HG03378 (cell line): Measurements from ENCODE around the gene FHIT.
"Not testable (repeated sequence)": the region's sequence is repeated elsewhere in the genome, so short reads cannot be mapped to it uniquely, and the experiment has no call there.

Experiments
- ATAC-seq: cut with Tn5 transposase; IDR thresholded peaks from one replicate; pipeline ENCODE4 v1.9.1; 2021; ENCODE audit warnings: mild to moderate bottlenecking, moderate library complexity; ENCODE audit not compliant: unreplicated experiment

Gene FHIT

DNA sequence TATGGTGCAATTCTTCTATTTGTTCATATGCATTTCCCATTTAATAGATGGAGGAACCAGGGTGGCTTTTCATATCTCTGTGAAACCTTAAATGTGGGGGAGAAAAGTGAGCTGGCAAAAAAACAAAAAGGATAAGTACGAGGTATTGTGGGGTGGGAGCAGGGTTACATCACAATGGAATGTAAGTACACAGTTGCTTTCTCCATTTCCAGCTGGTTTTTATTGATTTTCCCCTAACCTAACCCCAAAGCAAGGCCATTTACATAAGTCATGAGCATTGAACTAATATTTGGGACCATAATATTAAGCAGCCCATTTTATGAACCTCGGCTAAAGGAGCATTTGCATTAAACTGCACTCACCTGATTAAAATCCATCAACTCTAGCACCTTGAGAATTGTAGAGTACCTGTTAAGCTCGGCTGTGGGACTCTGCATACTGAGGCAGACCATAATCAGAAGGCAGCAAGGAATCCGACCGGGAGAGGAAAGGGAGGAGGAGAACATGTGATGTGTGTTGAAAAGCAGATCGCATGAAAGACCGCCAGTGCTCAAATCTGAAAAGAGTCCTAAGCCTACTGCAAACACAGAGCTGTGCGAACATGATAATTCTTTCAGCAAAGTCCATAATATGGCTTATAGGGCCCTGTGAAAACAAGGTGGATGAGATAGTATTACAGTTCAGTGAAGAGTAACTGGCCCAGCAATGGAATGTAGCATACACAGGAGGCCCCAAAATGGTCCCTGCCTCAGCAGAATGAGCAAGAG lies 513.4 kb downstream of the FHIT start:
- no peak for ATAC-seq

- ATAC-seq = no peak
Measured at GRCh38 chr3:60730371-60730770, 520.9 kb downstream of the FHIT start.

DNA sequence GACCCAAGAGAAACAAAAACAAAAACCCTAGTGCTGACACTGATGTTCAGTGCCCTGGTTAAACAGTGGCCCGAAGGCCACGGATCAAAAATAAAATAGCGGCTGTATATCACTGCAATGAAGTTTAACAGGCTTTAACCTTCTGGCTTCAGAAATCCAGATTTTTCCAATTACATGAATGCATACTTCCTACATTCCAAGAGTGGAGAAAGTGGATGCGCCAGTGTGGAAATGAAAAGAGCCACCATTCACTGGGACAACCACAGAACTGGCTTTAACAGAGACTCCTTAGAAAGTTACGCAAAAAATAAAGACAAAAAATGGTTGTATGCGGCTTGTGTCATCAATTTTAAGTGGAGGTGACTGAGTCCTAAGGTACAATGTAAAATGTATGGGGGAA lies 522.2 kb downstream of the FHIT start:
- no peak for ATAC-seq

DNA sequence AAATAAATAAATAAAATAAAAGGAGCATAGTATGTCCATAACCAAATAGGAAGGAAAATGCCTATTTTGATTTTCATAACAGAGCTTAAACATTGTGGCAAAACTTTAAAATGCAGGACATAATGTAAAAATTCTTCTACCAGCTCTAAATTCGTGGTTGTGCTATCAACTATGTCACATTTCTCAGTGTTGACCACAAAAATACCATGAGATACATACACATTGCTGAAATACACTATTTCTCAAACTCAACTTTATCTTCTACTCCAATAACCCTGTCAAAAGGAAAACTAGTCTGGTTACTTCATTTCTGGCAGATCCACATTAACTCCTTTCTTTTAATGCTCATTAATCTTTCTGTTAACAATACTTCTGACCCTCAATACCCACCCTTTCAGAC lies 523.2 kb downstream of the FHIT start:
- no peak for ATAC-seq

DNA sequence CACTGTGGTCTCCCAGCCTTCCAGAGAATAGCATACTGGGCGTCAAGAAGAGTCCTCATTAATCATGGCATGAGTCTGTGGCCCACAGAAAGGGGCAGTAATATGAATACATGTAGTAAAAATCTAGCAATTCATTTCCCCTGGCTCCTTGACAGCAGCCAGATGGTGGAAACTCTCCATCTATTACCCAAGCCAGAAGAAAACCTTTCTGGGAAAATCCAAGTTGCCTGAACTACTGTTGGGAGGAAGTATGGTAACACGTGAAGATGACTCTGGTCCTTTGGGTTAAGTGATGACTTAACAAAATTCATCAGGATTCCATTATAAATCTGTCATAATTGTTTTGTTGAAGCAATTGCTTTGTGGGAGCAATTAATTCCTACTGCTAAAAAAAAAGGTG lies 530.5 kb downstream of the FHIT start:
- no peak for ATAC-seq

DNA sequence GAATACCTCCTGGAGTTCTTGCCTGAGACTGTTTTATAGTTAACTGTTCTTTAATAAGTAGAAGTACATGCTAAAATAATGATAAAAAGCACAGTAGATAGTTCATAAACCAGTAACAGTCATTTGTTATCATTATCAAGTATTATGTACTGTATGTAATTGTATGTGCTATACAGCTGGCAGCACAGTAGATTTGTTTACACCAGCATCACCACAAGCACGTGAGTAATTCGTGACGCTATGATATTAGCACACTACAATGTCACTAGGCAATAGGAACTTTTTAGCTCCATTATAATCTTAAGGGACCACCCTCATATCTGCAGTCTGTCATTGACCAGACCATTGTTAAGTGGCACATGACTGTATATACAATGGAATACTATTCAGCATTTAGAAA lies 534.7 kb downstream of the FHIT start:
- no peak for ATAC-seq

DNA sequence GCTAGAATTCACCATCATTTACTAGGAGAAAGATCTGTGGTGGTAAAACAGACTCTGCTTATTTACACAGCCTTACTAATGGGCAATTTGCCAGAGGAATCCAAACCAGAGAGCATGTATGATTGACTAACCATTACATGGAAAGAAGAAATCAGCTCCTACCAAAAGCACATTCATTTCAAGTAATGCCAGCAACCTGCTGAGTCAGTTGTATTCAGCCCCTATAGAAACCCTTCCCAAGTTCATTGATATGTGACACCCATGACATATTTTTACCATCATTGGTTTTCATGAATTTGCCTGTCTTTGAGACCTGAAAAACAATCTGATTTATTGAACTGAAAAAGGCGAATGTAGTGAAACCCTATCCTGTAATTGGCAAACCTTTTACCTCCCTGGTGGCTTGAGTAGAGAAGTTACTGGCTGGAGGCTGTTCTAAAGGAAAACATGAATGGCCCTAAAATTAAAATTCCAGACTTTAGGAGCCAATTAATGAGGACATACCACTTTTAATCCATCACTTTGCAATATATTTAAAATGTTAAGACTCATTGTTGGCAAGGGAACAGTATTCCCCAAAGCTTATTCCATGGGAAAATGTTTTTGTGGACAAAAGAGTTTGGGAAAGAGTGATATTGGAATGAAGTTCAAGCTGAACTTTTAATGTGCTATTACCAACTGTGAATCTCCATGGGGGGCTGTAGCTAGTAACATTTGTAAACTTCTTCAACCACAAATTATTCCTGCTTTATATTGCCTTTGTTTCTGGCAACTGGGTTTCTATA lies 542.9 kb downstream of the FHIT start:
- ATAC-seq = no peak

DNA sequence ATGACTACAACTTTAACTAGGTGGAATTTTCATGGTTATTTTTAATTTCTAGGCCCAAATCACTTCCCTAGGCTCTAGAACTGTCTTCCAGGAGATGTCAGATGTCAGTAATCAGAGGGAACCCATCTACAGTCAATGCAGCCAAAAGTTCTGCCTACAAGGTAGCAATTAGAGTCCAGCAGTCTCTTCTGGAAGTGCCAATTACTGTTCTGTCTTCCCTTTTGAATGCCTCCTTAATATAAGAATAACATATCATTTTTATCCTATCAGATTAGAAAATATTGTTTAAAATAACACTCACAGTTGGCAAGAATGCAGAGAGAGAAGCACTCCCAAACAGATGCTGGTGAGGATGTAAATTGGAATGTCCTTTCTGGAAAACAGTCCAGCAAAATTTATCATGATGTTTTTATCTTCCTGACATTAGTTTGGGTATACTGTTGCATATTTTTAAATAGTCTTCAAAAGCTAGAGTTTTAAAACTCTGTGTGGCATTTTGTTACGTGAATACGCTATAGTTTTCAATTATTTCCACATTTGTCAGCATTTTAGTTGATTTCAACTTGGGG lies 543.7 kb downstream of the FHIT start:
- ATAC-seq = no peak

DNA sequence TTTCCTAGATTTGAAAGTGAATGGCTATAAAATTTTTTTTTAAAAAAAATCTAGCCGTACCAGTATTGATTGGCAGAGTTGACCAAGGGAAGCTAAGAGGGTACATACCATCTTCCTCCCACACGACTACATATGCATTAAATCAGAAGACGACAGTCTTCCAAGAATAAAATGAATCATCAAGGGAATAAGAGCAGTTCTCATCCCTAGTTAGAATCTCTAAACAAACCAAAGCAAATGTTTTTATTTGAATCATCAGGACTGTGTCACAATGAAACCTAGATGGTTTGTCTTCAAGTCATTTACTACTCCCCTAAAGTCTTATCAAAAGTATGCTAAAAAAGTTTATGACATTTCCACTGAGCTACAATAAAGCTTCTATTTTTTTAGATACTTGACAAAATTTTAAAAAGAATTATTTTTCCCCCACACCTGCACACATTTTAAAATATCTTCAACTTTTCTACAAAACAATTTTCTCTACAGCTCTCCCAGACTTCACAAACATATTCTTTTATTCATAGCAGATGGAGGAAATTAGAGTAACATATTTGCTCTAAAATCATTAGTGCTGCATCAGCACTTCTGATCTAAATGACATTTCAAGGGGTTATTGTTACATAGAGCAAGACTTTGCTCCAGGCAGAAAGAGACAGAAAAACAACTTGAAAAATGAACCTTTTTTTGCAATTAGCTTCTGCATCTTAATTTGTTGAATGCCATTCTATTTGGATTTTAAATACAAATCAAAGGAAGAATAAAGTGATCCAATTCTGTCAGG lies 547.1 kb downstream of the FHIT start:
- ATAC-seq = no peak

DNA sequence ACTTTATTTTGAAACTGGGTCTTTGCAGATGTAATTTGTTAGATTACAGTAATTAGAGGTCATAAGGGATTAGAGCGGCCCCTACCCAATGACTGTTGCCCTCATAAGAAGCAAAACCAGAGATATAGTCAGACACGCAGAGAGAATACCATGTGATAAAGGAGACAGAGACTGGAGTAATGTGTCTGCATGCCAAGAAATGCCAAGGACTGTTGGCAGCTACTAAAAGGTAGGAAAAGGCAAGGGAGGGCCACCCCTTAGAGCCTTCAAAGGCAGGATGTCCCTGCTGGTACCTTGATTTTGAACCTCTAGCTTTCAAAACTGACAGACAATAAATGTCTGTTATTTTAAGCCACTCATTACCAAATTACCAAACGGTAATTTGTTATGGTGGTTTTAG lies 548.2 kb downstream of the FHIT start:
- no peak for ATAC-seq

- ATAC-seq = no peak
Measured at GRCh38 chr3:60698117-60698516, 553.1 kb downstream of the FHIT start.

GRCh38 chr3:60697132-60697531 lies 554.1 kb downstream of the FHIT start:
- ATAC-seq = no peak

DNA sequence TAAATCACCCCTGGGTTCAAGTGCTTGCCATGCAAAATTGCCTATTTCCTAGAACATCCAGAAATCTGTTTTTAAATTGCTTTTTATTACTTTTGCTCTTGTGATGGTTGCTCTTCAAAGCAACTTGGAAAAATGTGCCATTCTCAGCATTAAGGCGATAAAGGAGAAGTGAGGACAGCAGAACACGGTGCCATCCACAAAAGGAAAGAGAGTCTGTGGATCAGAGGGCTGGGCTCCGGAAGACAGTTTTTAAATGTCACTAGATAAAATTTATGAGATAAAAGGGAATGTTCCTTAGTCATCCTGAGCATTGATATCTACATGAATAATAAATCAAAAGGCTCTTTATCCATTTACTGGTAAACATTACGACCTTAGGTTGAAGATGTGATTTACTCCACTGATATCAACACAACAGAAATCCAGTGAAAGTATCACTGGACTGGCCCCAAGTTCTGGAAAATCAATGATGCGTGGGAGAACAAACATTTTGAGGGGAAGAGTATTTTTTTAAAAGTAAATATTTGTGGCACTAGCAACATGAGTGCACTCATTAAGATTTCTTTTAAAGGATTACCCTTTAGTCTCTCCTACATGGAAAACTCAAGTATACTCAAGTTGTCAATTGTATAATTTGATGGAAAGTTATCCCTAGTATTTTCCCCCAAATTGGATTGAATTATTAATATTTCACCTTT lies 554.7 kb downstream of the FHIT start:
- ATAC-seq = no peak

- no peak for ATAC-seq
Measured at GRCh38 chr3:60675424-60675823, 575.8 kb downstream of the FHIT start.

GRCh38 chr3:60674870-60675269 lies 576.4 kb downstream of the FHIT start:
- ATAC-seq = no peak

DNA sequence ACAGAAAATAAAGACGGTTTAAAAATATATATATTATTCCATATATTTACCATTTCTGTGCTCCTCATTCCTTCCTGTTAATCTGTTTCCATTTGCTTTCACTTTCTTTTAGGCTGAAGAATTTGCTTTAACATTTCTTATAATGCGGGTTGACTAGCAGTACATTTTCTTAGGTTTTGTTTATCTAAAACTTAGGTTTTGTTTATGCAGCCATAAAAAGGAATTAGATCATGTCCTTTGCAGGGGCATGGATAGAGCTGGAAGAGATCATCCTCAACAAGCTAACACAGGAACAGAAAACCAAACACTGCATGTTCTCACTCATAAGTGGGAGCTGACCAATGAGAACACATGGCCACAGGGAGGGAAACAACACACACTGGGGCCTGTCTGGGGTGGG lies 578.1 kb downstream of the FHIT start:
- no peak for ATAC-seq

DNA sequence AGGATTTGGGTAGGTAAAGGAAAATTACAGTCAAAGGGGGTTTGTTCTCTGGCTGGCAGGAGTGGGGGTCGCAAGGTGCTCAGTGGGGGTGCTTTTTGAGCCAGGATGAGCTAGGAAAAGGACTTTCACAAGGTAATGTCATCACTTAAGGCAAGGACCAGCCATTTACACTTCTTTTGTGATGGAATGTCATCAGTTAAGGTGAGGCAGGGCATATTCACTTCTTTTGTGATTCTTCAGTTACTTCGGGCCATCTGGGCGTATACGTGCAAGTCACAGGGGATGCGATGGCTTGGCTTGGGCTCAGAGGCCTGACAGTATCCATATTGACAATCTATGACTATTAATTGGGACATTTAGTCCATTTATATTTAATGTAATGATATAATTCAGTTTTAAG lies 578.9 kb downstream of the FHIT start:
- not testable (repeated sequence) for ATAC-seq

GRCh38 chr3:60669636-60670035 lies 581.6 kb downstream of the FHIT start:
- ATAC-seq = no peak

DNA sequence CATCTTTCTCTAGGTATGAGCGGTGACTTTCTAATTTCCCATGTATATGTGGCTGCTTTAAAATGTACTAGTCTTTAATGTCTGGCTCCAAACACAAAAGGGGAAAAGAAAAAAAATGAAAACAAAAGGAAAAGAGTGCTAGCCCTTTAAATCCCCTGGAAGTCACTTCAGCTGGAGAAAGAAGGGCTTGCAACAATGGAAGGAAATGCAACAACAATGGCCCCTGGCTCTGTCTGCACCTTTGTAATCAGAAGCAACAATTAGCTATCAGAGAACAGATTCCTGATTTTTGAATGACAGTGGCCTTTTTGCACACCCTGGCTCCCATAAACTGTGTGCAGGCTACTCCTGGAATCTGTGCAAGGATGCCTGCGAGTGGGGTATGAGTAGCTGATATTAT lies 591.2 kb downstream of the FHIT start:
- ATAC-seq = no peak

GRCh38 chr3:60659098-60659497 lies 592.2 kb downstream of the FHIT start:
- ATAC-seq = no peak

GRCh38 chr3:60657972-60658371 lies 593.3 kb downstream of the FHIT start:
- peak; percentile 95 for ATAC-seq
